ENCODE measurements around the gene PLCH2.

- TF ChIP-seq POLR2A (IDR thresholded peaks at IDR 0.05) (no peak), CTCF (IDR thresholded peaks at IDR 0.05) (no peak), POLR2AphosphoS5 (IDR thresholded peaks at IDR 0.05; ENCODE audit: insufficient read depth in 1 of 2, low read depth in 1 of 2) (no peak)
Observed at GRCh38 chr1:2452932-2453315, 23.2 kb upstream of the PLCH2 start.
